CD14-positive monocyte (primary cell): Measurements from ENCODE around the gene EVL. TPM values are rescaled to one million over a fixed set of nuclear protein-coding genes. Genes with fewer than 3 reads are reported as not detected.

Experiments
- DNase-seq, 3 donors: peaks; one replicate each; pipeline ENCODE4 v3.0.0-alpha.2; 2011 to 2022
- H2AFZ ChIP-seq: 2 replicates; pipeline ENCODE4 v1.6.0; 2012; ENCODE audit warnings: mild to moderate bottlenecking, low read depth, low read length, inconsistent platforms; ENCODE audit not compliant: insufficient read depth, poor library complexity, severe bottlenecking
- H3K27ac ChIP-seq, 2 donors: 1 replicate in 1 of 2; 2 replicates in 1 of 2; pipeline ENCODE4 v1.5.1; 2012 to 2013; ENCODE audit warnings: low read length in 2 of 2, control low read depth in 1 of 2, inconsistent platforms in 1 of 2, low read depth in 1 of 2, mild to moderate bottlenecking in 1 of 2
- H3K27me3 ChIP-seq, 2 donors: one replicate each; pipeline versions ENCODE4 v1.6.0 to v1.6.1; 2011 to 2013; ENCODE audit warnings: low read length in 2 of 2; ENCODE audit not compliant: control insufficient read depth in 2 of 2, insufficient read depth in 2 of 2
- H3K36me3 ChIP-seq, 2 donors: replicated peaks in 1 of 2; 1 replicate in 1 of 2; 2 replicates in 1 of 2; pipeline versions ENCODE4 v1.5.1 to v1.6.1; 2012 to 2013; ENCODE audit warnings: low read length in 2 of 2, control low read depth in 1 of 2, inconsistent platforms in 1 of 2, mild to moderate bottlenecking in 1 of 2; ENCODE audit not compliant: insufficient read depth in 2 of 2, control insufficient read depth in 1 of 2
- H3K4me1 ChIP-seq, 2 donors: 1 replicate in 1 of 2; 2 replicates in 1 of 2; pipeline versions ENCODE4 v1.5.1 to v1.6.1; 2012 to 2013; ENCODE audit warnings: low read length in 2 of 2, control low read depth in 1 of 2, inconsistent platforms in 1 of 2, mild to moderate bottlenecking in 1 of 2, moderate library complexity in 1 of 2; ENCODE audit not compliant: insufficient read depth in 2 of 2, control insufficient read depth in 1 of 2
- H3K4me2 ChIP-seq: replicated peaks from 2 replicates; pipeline ENCODE3; 2012; ENCODE audit warnings: low read length, moderate library complexity, mild to moderate bottlenecking; ENCODE audit not compliant: poor library complexity, severe bottlenecking; ENCODE audit errors: extremely low read depth
- H3K4me3 ChIP-seq, 3 experiments: fragments of 200-600 bp in 1 of 3; sonication (generic) in 1 of 3; replicated peaks in 1 of 3; 1 replicate in 2 of 3; 2 replicates in 1 of 3; pipeline ENCODE4 v1.5.1; 2011 to 2013; ENCODE audit warnings: low read length in 3 of 3, mild to moderate bottlenecking in 3 of 3, control low read depth in 2 of 3, low read depth in 2 of 3, inconsistent platforms in 1 of 3, moderate library complexity in 1 of 3
- H3K79me2 ChIP-seq: 2 replicates; pipeline ENCODE4 v1.6.0; 2012; ENCODE audit warnings: mild to moderate bottlenecking, control low read depth, inconsistent platforms, low read length, moderate library complexity; ENCODE audit not compliant: insufficient read depth
- H3K9ac ChIP-seq: 2 replicates; pipeline ENCODE4 v1.6.0; 2017; ENCODE audit warnings: low read length, mild to moderate bottlenecking; ENCODE audit not compliant: insufficient read depth, poor library complexity, severe bottlenecking
- H3K9me3 ChIP-seq, 2 donors: replicated peaks in 1 of 2; 1 replicate in 1 of 2; 2 replicates in 1 of 2; pipeline versions ENCODE4 v1.5.1 to v1.6.1; 2012 to 2013; ENCODE audit warnings: low read length in 2 of 2, control low read depth in 1 of 2; ENCODE audit not compliant: control insufficient read depth in 1 of 2, insufficient read depth in 1 of 2
- H4K20me1 ChIP-seq: 2 replicates; pipeline ENCODE4 v1.6.0; 2012; ENCODE audit warnings: mild to moderate bottlenecking, low read length, control low read depth, moderate library complexity; ENCODE audit not compliant: insufficient read depth
- H3K27ac Mint-ChIP-seq, 7 donors: one replicate each; pipeline ENCODE4 v1.8.0; 2020; ENCODE audit warnings: mild to moderate bottlenecking in 7 of 7, mixed read lengths in 7 of 7, moderate library complexity in 6 of 7, inconsistent platforms in 2 of 7
- H3K27me3 Mint-ChIP-seq, 3 donors: one replicate each; pipeline ENCODE4 v1.8.0; 2021 to 2022; ENCODE audit warnings: low read depth in 3 of 3, mild to moderate bottlenecking in 3 of 3, mixed read lengths in 3 of 3, moderate library complexity in 3 of 3, inconsistent platforms in 1 of 3
- H3K36me3 Mint-ChIP-seq, 2 donors: one replicate each; pipeline ENCODE4 v1.8.0; 2020; ENCODE audit warnings: mixed read lengths in 2 of 2, inconsistent platforms in 1 of 2, mild to moderate bottlenecking in 1 of 2
- H3K4me1 Mint-ChIP-seq: one replicate; pipeline ENCODE4 v1.8.0; 2020; ENCODE audit warnings: mild to moderate bottlenecking, mixed read lengths
- H3K4me3 Mint-ChIP-seq, 2 donors: one replicate each; pipeline ENCODE4 v1.8.0; 2020; ENCODE audit warnings: mild to moderate bottlenecking in 2 of 2, mixed read lengths in 2 of 2, moderate library complexity in 1 of 2
- H3K9me3 Mint-ChIP-seq, 7 donors: one replicate each; pipeline ENCODE4 v1.8.0; 2020 to 2022; ENCODE audit warnings: mixed read lengths in 7 of 7, mild to moderate bottlenecking in 6 of 7, moderate library complexity in 6 of 7, inconsistent platforms in 2 of 7
- CTCF ChIP-seq: fragments of 200-600 bp; IDR thresholded peaks from one replicate; pipeline ENCODE4 v1.8.0; 2022; ENCODE audit warnings: antibody characterized with exemption, mild to moderate bottlenecking
- WGBS: methylation state at CpG from one replicate; pipeline ENCODE4 v1.1.5; 2013; ENCODE audit warnings: missing lambda C conversion rate; ENCODE audit not compliant: insufficient coverage; 5-methylcytosine and 5-hydroxymethylcytosine counted together
- intact Hi-C, 2 donors: fragments of 100-400 bp; cut with micrococcal nuclease; formaldehyde crosslinking; loops; one replicate each; pipeline versions ENCODE4 v1.15.0 to v1.15.1; 2023
- polyA minus RNA-seq: library from RNA; depleted of rRNA, polyadenylated mRNA; stranded (reverse); fragments of >200 nt; gene quantifications from 2 replicates; pipeline ENCODE4 v1.2.3, GENCODE V29; 2012
- polyA plus RNA-seq, 3 donors: library from polyadenylated mRNA; depleted of rRNA in 1 of 3; unstranded in 2 of 3; stranded (reverse) in 1 of 3; fragments of 300-500 nt in 2 of 3; fragments of >200 nt in 1 of 3; fragmentation: Illumina TruSeq in 2 of 3; gene quantifications; 1 replicate in 2 of 3; 2 replicates in 1 of 3; pipeline ENCODE4 v1.2.3, GENCODE V29; 2012 to 2021
- total RNA-seq, 12 experiments: library from RNA in 1 of 12; stranded (reverse) in 1 of 12; fragments of 120-200 nt in 1 of 12; gene quantifications; one replicate each; pipeline ENCODE4 v1.2.4 and lab custom pipeline; 2013 to 2026; ENCODE audit warnings: mixed read lengths in 6 of 12, inconsistent platforms in 1 of 12

EVL gene
- 91.9 TPM for total RNA-seq (2013)
- polyA plus RNA-seq (100 to 1,000 TPM in 1 of 3 donors, 1 to 10 TPM in 2; 3.2 to 131 (median 6.7) TPM), polyA minus RNA-seq (44.1 and 57.1 TPM in 2 replicates), total RNA-seq (lab: John Stamatoyannopoulos, UW) (6.7 to 60.0 (median 43.1) reads per million in 11 experiments)

GRCh38 chr14:100065111-100065871, at the start of gene EVL:
EVL (plus strand) TSS chr14:100065422; CDS start chr14:100065501, 79 bp downstream.
- Mint-ChIP-seq H3K9me3 (no peaks in the 10 kb centered on the region), H3K4me1 (peaks cover 63% of the 10 kb centered on the region), H3K27me3 (peaks cover 0 to 3% (median 0%) of the 10 kb centered on the region in 3 donors), H3K27ac (peak within 1 kb of the TSS; percentile 90 to 99 (median 98)), H3K36me3 (peaks cover 4 to 7% of the 10 kb centered on the region in 2 donors), H3K4me3 (peak within 1 kb of the TSS; percentile 78 to 97)
- Histone ChIP-seq H3K4me2 (peak within 1 kb of the TSS; percentile 67), H2AFZ (peak within 1 kb of the TSS; percentile 78), H3K4me3 (peak within 1 kb of the TSS; percentile 31 to 68 (median 47)), H3K27ac (peak within 1 kb of the TSS; percentile 94 to 95), H3K27me3 (no peaks in the 10 kb centered on the region), H3K4me1 (peaks cover 53 to 63% of the 10 kb centered on the region in 2 donors), H4K20me1 (no peaks in the 10 kb centered on the region), H3K9me3 (no peaks in the 10 kb centered on the region), H3K36me3 (no peaks in the 10 kb centered on the region), H3K9ac (peak within 1 kb of the TSS; percentile 50), H3K79me2 (peaks cover 42% of the 10 kb centered on the region)
- WGBS: 22% methylated on average over 3 of the region's 6 CpGs
- DNase-seq: peak; percentile 48 to 61 (median 54)
- no peak for TF ChIP-seq CTCF
- intact Hi-C loops: loop anchor here in 1 of 2 donors (5.0 kb wide), 1 partner anchor 42 kb away; no protein-coding TSS in a partner anchor

GRCh38 chr14:100017553-100017952, 47.7 kb upstream of the EVL start:
- Histone ChIP-seq H3K27ac (no peak overlapping the region), H3K9me3 (no peaks in the 10 kb centered on the region), H2AFZ (no peak overlapping the region), H4K20me1 (no peaks in the 10 kb centered on the region), H3K79me2 (no peaks in the 10 kb centered on the region), H3K9ac (no peak overlapping the region), H3K36me3 (no peaks in the 10 kb centered on the region), H3K4me3 (no peak overlapping the region), H3K27me3 (no peaks in the 10 kb centered on the region), H3K4me1 (peaks cover 4 to 5% of the 10 kb centered on the region in 2 donors), H3K4me2 (no peak overlapping the region)
- peaks cover 0 to 3% (median 0%) of the 10 kb centered on the region in 3 donors for H3K27me3 Mint-ChIP-seq
- H3K36me3 Mint-ChIP-seq: no peaks in the 10 kb centered on the region
- no peak for DNase-seq
- intact Hi-C loops: no loop called here
- no CpG with 5 or more reads among the region's 5 CpGs for WGBS
- H3K27ac Mint-ChIP-seq: peak overlapping the region in 1 of 7 donors; percentile 7
- peaks cover 6% of the 10 kb centered on the region for H3K4me1 Mint-ChIP-seq
- H3K9me3 Mint-ChIP-seq: peaks cover 0 to 2% (median 0%) of the 10 kb centered on the region in 7 donors
- H3K4me3 Mint-ChIP-seq: no peak overlapping the region
- no peak for TF ChIP-seq CTCF
